ENCODE data around the gene TMA7B. TPM values are rescaled to one million over a fixed set of nuclear protein-coding genes. Genes with fewer than 3 reads are reported as not detected.

TMA7B gene
- total RNA-seq, 1 experiment from 2014 or later = 0.08 TPM

GRCh38 chr22:39955675-39956074 lies 4.5 kb upstream of the TMA7B start:
- H3K27ac ChIP-seq = no peak overlapping the region
- H3K4me3 ChIP-seq = no peak overlapping the region
- no peaks in the 10 kb centered on the region for H3K36me3 ChIP-seq
- no peaks in the 10 kb centered on the region for H3K4me1 ChIP-seq
- H3K27me3 ChIP-seq = no peaks in the 10 kb centered on the region
- no peaks in the 10 kb centered on the region for H3K9me3 ChIP-seq (replicated peaks)
- DNase-seq = no peak

GRCh38 chr22:39956932-39957664 lies 3.1 kb upstream of the TMA7B start:
- Histone ChIP-seq H3K27me3 (no peaks in the 10 kb centered on the region), H3K27ac (no peak overlapping the region), H3K4me1 (no peaks in the 10 kb centered on the region), H3K4me3 (no peak overlapping the region), H3K36me3 (no peaks in the 10 kb centered on the region), H3K9me3 (replicated peaks) (no peaks in the 10 kb centered on the region)
- no peak for DNase-seq

- Histone ChIP-seq H3K27me3 (no peaks in the 10 kb centered on the region), H3K9me3 (replicated peaks) (no peaks in the 10 kb centered on the region), H3K27ac (no peak overlapping the region), H3K4me1 (no peaks in the 10 kb centered on the region), H3K36me3 (no peaks in the 10 kb centered on the region), H3K4me3 (no peak overlapping the region)
- DNase-seq = no peak
Observed at GRCh38 chr22:39958009-39958711, 2.0 kb upstream of the TMA7B start.

GRCh38 chr22:39958949-39959639 lies 1.1 kb upstream of the TMA7B start:
- no peaks in the 10 kb centered on the region for H3K4me1 ChIP-seq
- H3K27ac ChIP-seq = no peak overlapping the region
- no peaks in the 10 kb centered on the region for H3K27me3 ChIP-seq
- H3K36me3 ChIP-seq = no peaks in the 10 kb centered on the region
- no peaks in the 10 kb centered on the region for H3K9me3 ChIP-seq (replicated peaks)
- no peak for DNase-seq
- no peak overlapping the region for H3K4me3 ChIP-seq

- Histone ChIP-seq H3K4me1 (no peaks in the 10 kb centered on the region), H3K9me3 (replicated peaks) (no peaks in the 10 kb centered on the region), H3K36me3 (no peaks in the 10 kb centered on the region), H3K4me3 (no peak overlapping the region), H3K27me3 (no peaks in the 10 kb centered on the region), H3K27ac (0 out of 2 replicates have a peak overlapping the region, but pooled peaks have one; percentile 10)
- peak; percentile 17 to 33 for DNase-seq
Observed at GRCh38 chr22:39960791-39961746, 872 bp downstream of the TMA7B start.

GRCh38 chr22:39962071-39962470 lies 1.9 kb downstream of the TMA7B start:
- H3K36me3 ChIP-seq = no peaks in the 10 kb centered on the region
- H3K4me3 ChIP-seq = no peak overlapping the region
- no peak overlapping the region for H3K27ac ChIP-seq
- no peaks in the 10 kb centered on the region for H3K9me3 ChIP-seq (replicated peaks)
- no peak for DNase-seq
- H3K4me1 ChIP-seq = no peaks in the 10 kb centered on the region
- H3K27me3 ChIP-seq = no peaks in the 10 kb centered on the region

GRCh38 chr22:39965748-39966147 lies 5.6 kb downstream of the TMA7B start:
- Histone ChIP-seq H3K36me3 (no peaks in the 10 kb centered on the region), H3K27me3 (no peaks in the 10 kb centered on the region), H3K4me3 (no peak overlapping the region), H3K9me3 (replicated peaks) (no peaks in the 10 kb centered on the region), H3K27ac (no peak overlapping the region), H3K4me1 (no peaks in the 10 kb centered on the region)
- no peak for DNase-seq

GRCh38 chr22:39966470-39966869 lies 6.3 kb downstream of the TMA7B start:
- Histone ChIP-seq H3K27ac (no peak overlapping the region), H3K9me3 (replicated peaks) (no peaks in the 10 kb centered on the region), H3K36me3 (no peaks in the 10 kb centered on the region), H3K4me3 (no peak overlapping the region), H3K27me3 (no peaks in the 10 kb centered on the region), H3K4me1 (no peaks in the 10 kb centered on the region)
- no peak for DNase-seq

- Histone ChIP-seq H3K4me3 (no peak overlapping the region), H3K36me3 (no peaks in the 10 kb centered on the region), H3K27me3 (peaks cover 2% of the 10 kb centered on the region; the same call in 1 of the 2 replicates), H3K27ac (no peak overlapping the region), H3K4me1 (no peaks in the 10 kb centered on the region), H3K9me3 (replicated peaks) (no peaks in the 10 kb centered on the region)
- no peak for DNase-seq
Observed at GRCh38 chr22:39967103-39967829, 7.1 kb downstream of the TMA7B start.

GRCh38 chr22:39967996-39968972 lies 8.1 kb downstream of the TMA7B start:
- Histone ChIP-seq H3K36me3 (no peaks in the 10 kb centered on the region), H3K9me3 (replicated peaks) (no peaks in the 10 kb centered on the region), H3K27ac (no peak overlapping the region), H3K27me3 (peaks cover 3% of the 10 kb centered on the region; the same call in 1 of the 2 replicates), H3K4me3 (no peak overlapping the region), H3K4me1 (no peaks in the 10 kb centered on the region)
- DNase-seq = no peak

- H3K9me3 ChIP-seq (replicated peaks) = no peaks in the 10 kb centered on the region
- H3K27me3 ChIP-seq = peaks cover 3% of the 10 kb centered on the region; the same call in 1 of the 2 replicates
- H3K4me1 ChIP-seq = no peaks in the 10 kb centered on the region
- no peak overlapping the region for H3K27ac ChIP-seq
- H3K4me3 ChIP-seq = no peak overlapping the region
- no peak for DNase-seq
- H3K36me3 ChIP-seq = no peaks in the 10 kb centered on the region
Observed at GRCh38 chr22:39970742-39971141, 10.5 kb downstream of the TMA7B start.

GRCh38 chr22:39972641-39973040 lies 12.4 kb downstream of the TMA7B start:
- DNase-seq = no peak
- no peak overlapping the region for H3K4me3 ChIP-seq
- peaks cover 3% of the 10 kb centered on the region; the same call in 1 of the 2 replicates for H3K27me3 ChIP-seq

GRCh38 chr22:39973656-39974055 lies 13.5 kb downstream of the TMA7B start:
- Histone ChIP-seq H3K4me3 (no peak overlapping the region), H3K4me1 (no peaks in the 10 kb centered on the region), H3K27ac (no peak overlapping the region), H3K9me3 (replicated peaks) (no peaks in the 10 kb centered on the region), H3K36me3 (no peaks in the 10 kb centered on the region), H3K27me3 (peaks cover 3% of the 10 kb centered on the region; the same call in 1 of the 2 replicates)
- no peak for DNase-seq

More at GRCh38 chr22:39972641-39973040, 12.4 kb downstream of the TMA7B start:
- Histone ChIP-seq H3K27ac (no peak overlapping the region), H3K36me3 (no peaks in the 10 kb centered on the region), H3K9me3 (replicated peaks) (no peaks in the 10 kb centered on the region), H3K4me1 (no peaks in the 10 kb centered on the region)
